ENCODE results near the gene BSG. TPM values are rescaled to one million over a fixed set of nuclear protein-coding genes. Genes with fewer than 3 reads are reported as not detected.

BSG gene
- polyA plus RNA-seq, 4 donors = 264 to 534 (median 410) TPM

GRCh38 chr19:570937-571565, 1.3 kb upstream of the BSG start:
- no peak for DNase-seq (ENCODE audit: low read depth in 4 of 4, low spot score in 3 of 4)

- no peak for DNase-seq (ENCODE audit: low read depth in 4 of 4, low spot score in 3 of 4)
These were observed 826 bp upstream of the BSG start for GRCh38 chr19:571566-571974.

- DNase-seq (ENCODE audit: low read depth in 4 of 4, low spot score in 3 of 4) = no peak
These were observed 535 bp downstream of the BSG start for GRCh38 chr19:572743-573518.

GRCh38 chr19:573519-573825, 1.1 kb downstream of the BSG start:
- DNase-seq (ENCODE audit: low read depth in 4 of 4, low spot score in 3 of 4) = no peak

GRCh38 chr19:574658-575526, 2.5 kb downstream of the BSG start:
- no peak for DNase-seq (ENCODE audit: low read depth in 4 of 4, low spot score in 3 of 4)

GRCh38 chr19:575527-576506, 3.4 kb downstream of the BSG start:
- DNase-seq (ENCODE audit: low read depth in 4 of 4, low spot score in 3 of 4) = no peak

GRCh38 chr19:576768-577438, 4.5 kb downstream of the BSG start:
- DNase-seq (ENCODE audit: low read depth in 4 of 4, low spot score in 3 of 4) = no peak

GRCh38 chr19:577439-578392, 5.3 kb downstream of the BSG start:
- no peak for DNase-seq (ENCODE audit: low read depth in 4 of 4, low spot score in 3 of 4)

GRCh38 chr19:579111-579841, 6.9 kb downstream of the BSG start:
- no peak for DNase-seq (ENCODE audit: low read depth in 4 of 4, low spot score in 3 of 4)

- no peak for DNase-seq (ENCODE audit: low read depth in 4 of 4, low spot score in 3 of 4)
These were observed 7.4 kb downstream of the BSG start for GRCh38 chr19:579842-580155.

- DNase-seq (ENCODE audit: low read depth in 4 of 4, low spot score in 3 of 4) = no peak
These were observed 8.0 kb downstream of the BSG start for GRCh38 chr19:580274-580835.

- no peak for DNase-seq (ENCODE audit: low read depth in 4 of 4, low spot score in 3 of 4)
These were observed 9.2 kb downstream of the BSG start for GRCh38 chr19:581399-582111.

- DNase-seq (ENCODE audit: low read depth in 4 of 4, low spot score in 3 of 4) = no peak
These were observed 10.3 kb downstream of the BSG start for GRCh38 chr19:582497-583197.

GRCh38 chr19:583198-583967, 11.0 kb downstream of the BSG start:
- no peak for DNase-seq (ENCODE audit: low read depth in 4 of 4, low spot score in 3 of 4)

GRCh38 chr19:583968-584239, 11.5 kb downstream of the BSG start:
- no peak for DNase-seq (ENCODE audit: low read depth in 4 of 4, low spot score in 3 of 4)
